ENCODE data around the gene WDFY2. TPM values are rescaled to one million over a fixed set of nuclear protein-coding genes. Genes with fewer than 3 reads are reported as not detected.

Gene WDFY2
- total and polyA plus RNA-seq, 4 donors, result 9.8 to 15.7 (median 14.3) TPM

GRCh38 chr13:51756651-51757050, 172.4 kb downstream of the WDFY2 start:
- Histone ChIP-seq H3K36me3 (ENCODE audit: control insufficient read depth, insufficient read depth, low read length) (peaks cover 12% of the 10 kb centered on the region), H3K4me1 (ENCODE audit: control insufficient read depth, insufficient read depth, low read length) (no peaks in the 10 kb centered on the region), H3K27ac (ENCODE audit: low read depth, low read length) (no peak overlapping the region), H3K4me3 (ENCODE audit: low read depth, low read length) (no peak overlapping the region), H3K9me3 (ENCODE audit: control insufficient read depth, insufficient read depth, low read length) (no peaks in the 10 kb centered on the region), H3K27me3 (ENCODE audit: control insufficient read depth, insufficient read depth, low read length) (no peaks in the 10 kb centered on the region)
- WGBS (ENCODE audit: insufficient coverage), result no CpG with 5 or more reads among the region's 2 CpGs
- no peak for DNase-seq (ENCODE audit: low read depth in 4 of 6, low spot score in 6 of 6)

- 68% methylated on average over 4 of the region's 6 CpGs for WGBS (ENCODE audit: insufficient coverage)
- no peaks in the 10 kb centered on the region for H3K27me3 ChIP-seq (ENCODE audit: control insufficient read depth, insufficient read depth, low read length)
- H3K27ac ChIP-seq (ENCODE audit: low read depth, low read length), result no peak overlapping the region
- H3K4me1 ChIP-seq (ENCODE audit: control insufficient read depth, insufficient read depth, low read length), result no peaks in the 10 kb centered on the region
- no peak overlapping the region for H3K4me3 ChIP-seq (ENCODE audit: low read depth, low read length)
- H3K36me3 ChIP-seq (ENCODE audit: control insufficient read depth, insufficient read depth, low read length), result peaks cover 17% of the 10 kb centered on the region
- no peaks in the 10 kb centered on the region for H3K9me3 ChIP-seq (ENCODE audit: control insufficient read depth, insufficient read depth, low read length)
- no peak for DNase-seq (ENCODE audit: low read depth in 4 of 6, low spot score in 6 of 6)
Measured at GRCh38 chr13:51758691-51759090, 174.4 kb downstream of the WDFY2 start.

- H3K27me3 ChIP-seq (ENCODE audit: control insufficient read depth, insufficient read depth, low read length), result no peaks in the 10 kb centered on the region
- H3K9me3 ChIP-seq (ENCODE audit: control insufficient read depth, insufficient read depth, low read length), result no peaks in the 10 kb centered on the region
- DNase-seq (ENCODE audit: low read depth in 4 of 6, low spot score in 6 of 6), result no peak
- no peak overlapping the region for H3K4me3 ChIP-seq (ENCODE audit: low read depth, low read length)
- peaks cover 17% of the 10 kb centered on the region for H3K36me3 ChIP-seq (ENCODE audit: control insufficient read depth, insufficient read depth, low read length)
- H3K4me1 ChIP-seq (ENCODE audit: control insufficient read depth, insufficient read depth, low read length), result peaks cover 4% of the 10 kb centered on the region
- H3K27ac ChIP-seq (ENCODE audit: low read depth, low read length), result no peak overlapping the region
- 80% methylated on average over 5 of the region's 5 CpGs for WGBS (ENCODE audit: insufficient coverage)
Measured at GRCh38 chr13:51759240-51759639, 175.0 kb downstream of the WDFY2 start.

DNA sequence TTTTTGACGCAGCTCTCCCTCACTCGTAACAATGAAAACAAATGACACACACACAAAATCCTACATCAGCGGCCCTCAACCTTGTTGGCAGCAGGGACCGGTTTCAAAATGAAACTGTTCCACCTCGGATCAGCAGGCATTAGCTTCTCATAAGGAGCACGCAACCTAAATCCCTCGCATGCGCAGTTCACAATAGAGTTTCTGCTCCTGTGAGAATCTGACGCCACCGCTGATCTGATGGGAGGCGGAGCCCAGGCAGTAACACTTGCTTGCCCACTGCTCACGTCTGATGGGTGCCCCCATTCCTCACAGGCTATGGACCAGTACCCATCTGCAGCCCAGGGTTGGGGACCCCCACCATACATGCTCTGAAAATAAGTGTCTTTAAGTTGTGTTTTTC, 176.3 kb downstream of the WDFY2 start:
- WGBS (ENCODE audit: insufficient coverage), result 59% methylated on average over 11 of the region's 12 CpGs
- Histone ChIP-seq H3K4me3 (ENCODE audit: low read depth, low read length) (no peak overlapping the region), H3K9me3 (ENCODE audit: control insufficient read depth, insufficient read depth, low read length) (no peaks in the 10 kb centered on the region), H3K27me3 (ENCODE audit: control insufficient read depth, insufficient read depth, low read length) (no peaks in the 10 kb centered on the region), H3K4me1 (ENCODE audit: control insufficient read depth, insufficient read depth, low read length) (peaks cover 11% of the 10 kb centered on the region), H3K27ac (ENCODE audit: low read depth, low read length) (no peak overlapping the region), H3K36me3 (ENCODE audit: control insufficient read depth, insufficient read depth, low read length) (peaks cover 23% of the 10 kb centered on the region)
- peak in 3 of 6 donors; percentile 22 to 87 (median 67) for DNase-seq (ENCODE audit: low read depth in 4 of 6, low spot score in 6 of 6)

- peaks cover 11% of the 10 kb centered on the region for H3K4me1 ChIP-seq (ENCODE audit: control insufficient read depth, insufficient read depth, low read length)
- H3K27me3 ChIP-seq (ENCODE audit: control insufficient read depth, insufficient read depth, low read length), result no peaks in the 10 kb centered on the region
- WGBS (ENCODE audit: insufficient coverage), result 93% methylated on average over 12 of the region's 16 CpGs
- H3K27ac ChIP-seq (ENCODE audit: low read depth, low read length), result no peak overlapping the region
- H3K9me3 ChIP-seq (ENCODE audit: control insufficient read depth, insufficient read depth, low read length), result no peaks in the 10 kb centered on the region
- no peak overlapping the region for H3K4me3 ChIP-seq (ENCODE audit: low read depth, low read length)
- H3K36me3 ChIP-seq (ENCODE audit: control insufficient read depth, insufficient read depth, low read length), result peaks cover 19% of the 10 kb centered on the region
- no peak for DNase-seq (ENCODE audit: low read depth in 4 of 6, low spot score in 6 of 6)
Measured at GRCh38 chr13:51761643-51762350, 177.5 kb downstream of the WDFY2 start.

DNA sequence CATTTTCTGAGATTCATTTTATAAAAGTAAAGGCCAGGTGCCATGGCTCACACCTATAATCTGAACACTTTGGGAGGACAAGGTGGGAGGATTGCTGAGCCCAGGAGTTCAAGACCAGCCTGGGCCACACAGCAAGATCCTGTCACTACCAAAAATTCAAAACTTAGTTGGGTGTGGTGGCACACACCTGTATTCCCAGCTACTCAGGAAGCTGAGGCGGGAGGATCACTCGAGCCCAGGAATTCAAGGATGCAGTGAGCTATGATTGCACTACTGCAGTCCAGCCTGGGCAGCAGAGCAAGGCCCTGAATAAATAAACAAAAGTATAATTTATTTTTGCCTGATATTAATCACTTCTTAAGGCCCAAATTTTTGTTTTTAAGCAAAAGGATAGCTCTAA, 179.2 kb downstream of the WDFY2 start:
- Histone ChIP-seq H3K27ac (ENCODE audit: low read depth, low read length) (no peak overlapping the region), H3K36me3 (ENCODE audit: control insufficient read depth, insufficient read depth, low read length) (peaks cover 28% of the 10 kb centered on the region), H3K4me1 (ENCODE audit: control insufficient read depth, insufficient read depth, low read length) (peaks cover 11% of the 10 kb centered on the region), H3K27me3 (ENCODE audit: control insufficient read depth, insufficient read depth, low read length) (no peaks in the 10 kb centered on the region), H3K9me3 (ENCODE audit: control insufficient read depth, insufficient read depth, low read length) (no peaks in the 10 kb centered on the region), H3K4me3 (ENCODE audit: low read depth, low read length) (no peak overlapping the region)
- no peak for DNase-seq (ENCODE audit: low read depth in 4 of 6, low spot score in 6 of 6)
- no CpG with 5 or more reads among the region's 2 CpGs for WGBS (ENCODE audit: insufficient coverage)

DNA sequence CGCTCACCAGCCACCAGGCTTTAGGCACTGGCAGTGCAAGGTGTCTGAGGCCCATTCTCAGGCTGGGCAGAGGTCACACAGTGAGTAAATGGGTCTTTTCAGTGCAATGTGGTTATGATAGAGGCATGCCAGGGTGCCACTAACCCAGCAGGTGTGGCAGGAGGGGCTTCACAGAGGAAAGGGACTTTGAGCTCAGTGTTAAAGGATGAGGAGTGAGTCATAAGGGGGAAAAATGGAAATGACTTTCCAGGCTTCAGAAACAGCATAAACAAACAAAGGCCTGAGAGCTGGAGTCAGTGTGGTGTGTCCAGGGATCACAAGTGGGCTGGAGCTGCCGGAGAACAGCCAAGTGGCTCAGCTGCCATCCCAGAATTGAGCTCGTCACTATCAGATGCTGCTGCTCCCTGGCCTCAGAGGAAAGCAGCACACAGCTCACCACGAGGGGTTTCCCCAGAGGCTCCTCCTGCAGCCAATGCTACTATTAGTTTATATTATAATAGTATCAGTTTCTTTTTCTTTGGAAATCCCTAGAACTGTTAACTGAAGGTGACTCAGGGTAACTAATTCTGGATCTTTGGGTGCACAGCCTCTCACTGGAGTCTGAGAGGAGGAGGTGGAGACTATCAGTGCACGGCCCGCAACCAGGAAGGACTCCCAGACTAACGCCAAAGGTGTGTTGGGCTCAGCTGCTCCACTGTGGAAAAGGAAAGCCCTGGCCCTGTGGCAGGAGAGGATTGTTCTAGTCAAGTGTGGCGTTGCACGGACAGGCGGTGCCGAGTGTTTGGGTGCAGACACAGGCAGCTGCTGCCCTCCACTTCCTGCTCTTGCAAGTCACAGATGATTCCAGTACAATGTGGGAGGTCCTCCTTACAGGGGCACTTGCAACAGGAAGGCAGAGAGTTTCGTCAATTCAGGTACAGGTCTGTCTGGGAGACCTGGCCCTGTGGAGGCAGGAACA, 180.2 kb downstream of the WDFY2 start:
- no peak overlapping the region for H3K27ac ChIP-seq (ENCODE audit: low read depth, low read length)

GRCh38 chr13:51765142-51765515, 180.9 kb downstream of the WDFY2 start:
- no peak for DNase-seq (ENCODE audit: low read depth in 4 of 6, low spot score in 6 of 6)
- no peaks in the 10 kb centered on the region for H3K9me3 ChIP-seq (ENCODE audit: control insufficient read depth, insufficient read depth, low read length)
- H3K27ac ChIP-seq (ENCODE audit: low read depth, low read length), result no peak overlapping the region
- peaks cover 29% of the 10 kb centered on the region for H3K36me3 ChIP-seq (ENCODE audit: control insufficient read depth, insufficient read depth, low read length)
- peaks cover 19% of the 10 kb centered on the region for H3K4me1 ChIP-seq (ENCODE audit: control insufficient read depth, insufficient read depth, low read length)
- H3K27me3 ChIP-seq (ENCODE audit: control insufficient read depth, insufficient read depth, low read length), result no peaks in the 10 kb centered on the region
- H3K4me3 ChIP-seq (ENCODE audit: low read depth, low read length), result no peak overlapping the region
- WGBS (ENCODE audit: insufficient coverage), result 92% methylated on average over 2 of the region's 4 CpGs

More for the DNA sequence above, 180.2 kb downstream of the WDFY2 start:
- peak in 1 of 6 donors; percentile 22 for DNase-seq (ENCODE audit: low read depth in 4 of 6, low spot score in 6 of 6)
- no peaks in the 10 kb centered on the region for H3K9me3 ChIP-seq (ENCODE audit: control insufficient read depth, insufficient read depth, low read length)
- H3K27me3 ChIP-seq (ENCODE audit: control insufficient read depth, insufficient read depth, low read length), result no peaks in the 10 kb centered on the region
- H3K4me1 ChIP-seq (ENCODE audit: control insufficient read depth, insufficient read depth, low read length), result peaks cover 13% of the 10 kb centered on the region
- no peak overlapping the region for H3K4me3 ChIP-seq (ENCODE audit: low read depth, low read length)
- WGBS (ENCODE audit: insufficient coverage), result 71% methylated on average over 11 of the region's 12 CpGs
- H3K36me3 ChIP-seq (ENCODE audit: control insufficient read depth, insufficient read depth, low read length), result peaks cover 29% of the 10 kb centered on the region

DNA sequence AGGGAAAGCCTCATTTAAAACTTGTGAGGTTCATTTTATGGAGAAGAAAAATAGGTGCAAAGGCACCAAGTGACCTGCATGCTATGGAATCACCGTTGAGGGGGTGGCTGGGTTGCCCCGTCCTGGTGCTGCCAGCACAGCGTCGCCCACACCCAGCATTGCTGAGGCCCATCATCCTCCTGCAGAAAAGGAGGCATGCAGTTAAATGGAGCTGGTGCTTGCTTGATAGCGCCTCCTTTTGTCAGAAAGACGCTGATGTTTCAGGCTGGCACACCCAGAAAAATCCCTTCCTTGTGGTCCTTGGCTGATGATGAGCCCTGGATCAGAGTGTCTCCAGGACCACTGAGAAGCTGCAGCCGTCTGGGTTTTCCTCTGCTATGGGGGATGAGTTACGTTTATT, 182.8 kb downstream of the WDFY2 start:
- H3K36me3 ChIP-seq (ENCODE audit: control insufficient read depth, insufficient read depth, low read length), result peaks cover 23% of the 10 kb centered on the region
- no peaks in the 10 kb centered on the region for H3K27me3 ChIP-seq (ENCODE audit: control insufficient read depth, insufficient read depth, low read length)
- H3K4me1 ChIP-seq (ENCODE audit: control insufficient read depth, insufficient read depth, low read length), result peaks cover 22% of the 10 kb centered on the region
- no peaks in the 10 kb centered on the region for H3K9me3 ChIP-seq (ENCODE audit: control insufficient read depth, insufficient read depth, low read length)
- no peak overlapping the region for H3K4me3 ChIP-seq (ENCODE audit: low read depth, low read length)
- no peak for DNase-seq (ENCODE audit: low read depth in 4 of 6, low spot score in 6 of 6)
- 84% methylated on average over 6 of the region's 8 CpGs for WGBS (ENCODE audit: insufficient coverage)
- no peak overlapping the region for H3K27ac ChIP-seq (ENCODE audit: low read depth, low read length)

Measured in spinal cord (tissue), 10 donors.